Left lung (tissue), 10 donors: ENCODE results near the gene TGM6. TPM values are rescaled to one million over a fixed set of nuclear protein-coding genes. Genes with fewer than 3 reads are reported as not detected.

Source experiments
- ATAC-seq: fragments of 200-7000 bp; cut with Tn5 transposase; one replicate; pipeline ENCODE4 v1.9.1; 2020; ENCODE audit warnings: moderate library complexity
- DNase-seq, 4 donors: peaks; one replicate each; pipeline ENCODE4 v3.0.0-alpha.2; 2013 to 2020
- H3K27ac ChIP-seq, 2 donors: fragments of 200-600 bp; sonication (generic) in 1 of 2; one replicate each; pipeline versions ENCODE4 v1.5.0 to v1.8.0; 2020 to 2021
- H3K27me3 ChIP-seq, 2 donors: fragments of 200-600 bp; sonication (generic) in 1 of 2; one replicate each; pipeline versions ENCODE4 v1.5.0 to v1.8.0; 2020 to 2021
- H3K36me3 ChIP-seq, 2 donors: fragments of 200-600 bp; sonication (generic) in 1 of 2; one replicate each; pipeline versions ENCODE4 v1.5.0 to v1.8.0; 2020 to 2021
- H3K4me1 ChIP-seq, 2 donors: fragments of 200-600 bp; one replicate each; pipeline ENCODE4 v1.8.0; 2021
- H3K4me3 ChIP-seq, 2 donors: fragments of 200-600 bp; sonication (generic) in 1 of 2; one replicate each; pipeline versions ENCODE4 v1.5.0 to v1.8.0; 2020 to 2021; ENCODE audit warnings: mild to moderate bottlenecking in 1 of 2
- H3K9me3 ChIP-seq, 2 donors: fragments of 200-600 bp; sonication (generic) in 1 of 2; one replicate each; pipeline versions ENCODE4 v1.5.0 to v1.8.0; 2020 to 2021
- CTCF ChIP-seq, 2 donors: fragments of 200-600 bp; sonication (generic) in 1 of 2; IDR thresholded peaks; one replicate each; pipeline versions ENCODE4 v1.5.0 to v1.8.0; 2021; ENCODE audit warnings: antibody characterized with exemption in 2 of 2
- intact Hi-C, 2 donors: fragments of 100-400 bp; cut with DNase I; formaldehyde crosslinking; loops; one replicate each; pipeline versions ENCODE4 v1.11.2 to v1.14.2; 2022
- polyA plus RNA-seq, 6 donors: library from polyadenylated mRNA; unstranded; fragments of 120-200 nt; gene quantifications; one replicate each; pipeline ENCODE4 v1.2.1, GENCODE V29; 2013; ENCODE audit not compliant: insufficient read length in 6 of 6
- total RNA-seq, 2 donors: library from RNA; stranded (reverse); fragmentation: NEBNext Ultra II Directional; extraction: Animal tissue kit (Norgen Biotek cat#: 25700); gene quantifications; one replicate each; pipeline ENCODE4 v1.2.1, GENCODE V29; 2021
- donor health status: DM: no; HTN: yes; CAD: no.
- donor health status: DM: no; HTN: no; CAD: no.

Gene TGM6
- total and polyA plus RNA-seq, 8 donors, result not detected

GRCh38 chr20:2361035-2361593, 19.6 kb upstream of the TGM6 start:
- Histone ChIP-seq H3K36me3 (no peaks in the 10 kb centered on the region), H3K27me3 (peaks cover 0 to 5% of the 10 kb centered on the region in 2 donors), H3K27ac (no peak overlapping the region), H3K4me3 (no peak overlapping the region), H3K9me3 (peaks cover 0 to 15% of the 10 kb centered on the region in 2 donors), H3K4me1 (no peaks in the 10 kb centered on the region)
- intact Hi-C loops, result no loop called here
- ATAC-seq (no peak), DNase-seq (no peak)
- no peak for TF ChIP-seq CTCF (IDR thresholded peaks at IDR 0.05)

- Histone ChIP-seq H3K4me3 (no peak overlapping the region), H3K27me3 (peaks cover 0 to 14% of the 10 kb centered on the region in 2 donors), H3K9me3 (peaks cover 0 to 15% of the 10 kb centered on the region in 2 donors), H3K4me1 (no peaks in the 10 kb centered on the region), H3K27ac (no peak overlapping the region), H3K36me3 (no peaks in the 10 kb centered on the region)
- no peak for TF ChIP-seq CTCF (IDR thresholded peaks at IDR 0.05)
- intact Hi-C loops, result no loop called here
- DNase-seq (no peak), ATAC-seq (no peak)
These were observed 17.5 kb upstream of the TGM6 start for GRCh38 chr20:2363187-2363586.

- Histone ChIP-seq H3K36me3 (no peaks in the 10 kb centered on the region), H3K4me3 (no peak overlapping the region), H3K9me3 (peaks cover 0 to 15% of the 10 kb centered on the region in 2 donors), H3K27ac (no peak overlapping the region), H3K27me3 (peaks cover 0 to 18% of the 10 kb centered on the region in 2 donors), H3K4me1 (no peaks in the 10 kb centered on the region)
- no peak for ATAC-seq
- DNase-seq, result no peak
- intact Hi-C loops, result no loop called here
- TF ChIP-seq CTCF (IDR thresholded peaks at IDR 0.05), result no peak
These were observed 17.1 kb upstream of the TGM6 start for GRCh38 chr20:2363587-2363986.

GRCh38 chr20:2364044-2364443, 16.7 kb upstream of the TGM6 start:
- Histone ChIP-seq H3K27me3 (peaks cover 0 to 22% of the 10 kb centered on the region in 2 donors), H3K4me1 (no peaks in the 10 kb centered on the region), H3K4me3 (no peak overlapping the region), H3K9me3 (peaks cover 0 to 15% of the 10 kb centered on the region in 2 donors), H3K36me3 (no peaks in the 10 kb centered on the region), H3K27ac (no peak overlapping the region)
- intact Hi-C loops, result no loop called here
- ATAC-seq (no peak), DNase-seq (no peak)
- no peak for TF ChIP-seq CTCF (IDR thresholded peaks at IDR 0.05)

- peaks cover 0 to 28% of the 10 kb centered on the region in 2 donors for H3K27me3 ChIP-seq
- H3K9me3 ChIP-seq, result peaks cover 0 to 15% of the 10 kb centered on the region in 2 donors
- DNase-seq (no peak), ATAC-seq (no peak)
- H3K4me3 ChIP-seq, result no peak overlapping the region
- no peaks in the 10 kb centered on the region for H3K4me1 ChIP-seq
- intact Hi-C loops, result no loop called here
- H3K27ac ChIP-seq, result no peak overlapping the region
- TF ChIP-seq CTCF (IDR thresholded peaks at IDR 0.05), result no peak
- no peaks in the 10 kb centered on the region for H3K36me3 ChIP-seq
These were observed 15.6 kb upstream of the TGM6 start for GRCh38 chr20:2365091-2365490.
